ENCODE results near the gene CYS1. TPM values are rescaled to one million over a fixed set of nuclear protein-coding genes. Genes with fewer than 3 reads are reported as not detected.

Gene CYS1
- total and polyA plus RNA-seq, 2 donors (not counting 3 experiments of a cell fraction or from before 2014, with no cell fraction given): not detected

DNA sequence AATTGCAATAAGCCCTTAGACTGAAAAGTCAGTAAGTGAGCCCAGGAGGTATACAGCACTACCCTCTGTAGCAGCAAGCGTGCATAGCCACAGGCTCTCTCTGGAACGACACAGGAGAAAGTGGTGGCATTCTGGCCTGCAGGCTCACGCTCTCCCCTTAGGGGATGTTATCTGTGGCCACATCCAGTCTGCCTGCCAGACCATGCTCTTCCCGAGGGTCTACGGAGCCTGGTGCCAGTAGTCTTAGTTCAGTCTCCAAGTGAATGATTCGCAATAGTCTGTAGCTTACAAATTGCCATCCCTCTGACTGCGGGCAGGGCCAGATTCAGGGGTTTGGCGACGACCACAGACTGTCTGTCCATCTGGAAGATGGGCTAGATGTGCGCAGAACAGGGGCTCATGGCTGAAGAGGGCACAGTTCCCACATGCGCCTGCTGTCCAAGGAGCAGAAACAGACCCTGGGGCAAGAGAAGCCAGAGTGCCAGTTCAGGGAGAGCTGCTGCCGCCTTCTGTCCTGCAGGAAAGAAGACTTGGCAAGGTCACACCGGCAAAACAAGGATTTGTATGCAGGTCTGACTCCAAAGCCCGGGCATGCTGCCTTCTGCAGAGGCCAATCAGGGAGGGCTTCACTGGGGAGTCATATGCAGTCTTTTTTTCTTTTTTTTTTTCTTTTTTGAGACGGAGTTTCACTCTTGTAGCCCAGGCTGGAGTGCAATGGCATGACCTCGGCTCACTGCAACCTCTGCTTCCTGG, 40.4 kb downstream of the CYS1 start:
- Histone ChIP-seq H3K9me1 (replicated peaks; ENCODE audit: control insufficient read depth, extremely low read depth, insufficient read depth, low read length) (no peaks in the 10 kb centered on the region), H2AFZ (ENCODE audit: low read depth, low read length) (no peak overlapping the region), H3K4me3 (replicated peaks in 1 of 3; ENCODE audit: insufficient read depth in 1 of 3, low read depth in 1 of 3, low read length in 3 of 3) (no peak overlapping the region), H3K36me3 (ENCODE audit: control insufficient read depth in 2 of 2, extremely low read depth in 1 of 2, insufficient read depth in 2 of 2, low read length in 2 of 2) (no peaks in the 10 kb centered on the region), H3K9me3 (replicated peaks; ENCODE audit: control insufficient read depth, insufficient read depth, low read length) (no peaks in the 10 kb centered on the region), H3K27me3 (ENCODE audit: control insufficient read depth in 2 of 2, insufficient read depth in 2 of 2, low read length in 2 of 2) (no peaks in the 10 kb centered on the region), H3K79me2 (ENCODE audit: control insufficient read depth, insufficient read depth, low read length) (no peaks in the 10 kb centered on the region), H4K20me1 (replicated peaks; ENCODE audit: control insufficient read depth, extremely low read depth, insufficient read depth, low read length) (no peaks in the 10 kb centered on the region), H3K27ac (ENCODE audit: insufficient read depth, low read depth, low read length) (no peak overlapping the region), H3K4me2 (ENCODE audit: insufficient read depth, low read length) (no peak overlapping the region), H3K4me1 (ENCODE audit: control insufficient read depth, extremely low read depth, insufficient read depth, low read length) (peaks cover 27% of the 10 kb centered on the region), H3K9ac (replicated peaks; ENCODE audit: extremely low read depth, insufficient read depth, low read length) (no peak overlapping the region)
- no peak for TF ChIP-seq POLR2A (IDR thresholded peaks at IDR 0.05; ENCODE audit: low read depth, low read length)
- TF ChIP-seq, protein P1, sequence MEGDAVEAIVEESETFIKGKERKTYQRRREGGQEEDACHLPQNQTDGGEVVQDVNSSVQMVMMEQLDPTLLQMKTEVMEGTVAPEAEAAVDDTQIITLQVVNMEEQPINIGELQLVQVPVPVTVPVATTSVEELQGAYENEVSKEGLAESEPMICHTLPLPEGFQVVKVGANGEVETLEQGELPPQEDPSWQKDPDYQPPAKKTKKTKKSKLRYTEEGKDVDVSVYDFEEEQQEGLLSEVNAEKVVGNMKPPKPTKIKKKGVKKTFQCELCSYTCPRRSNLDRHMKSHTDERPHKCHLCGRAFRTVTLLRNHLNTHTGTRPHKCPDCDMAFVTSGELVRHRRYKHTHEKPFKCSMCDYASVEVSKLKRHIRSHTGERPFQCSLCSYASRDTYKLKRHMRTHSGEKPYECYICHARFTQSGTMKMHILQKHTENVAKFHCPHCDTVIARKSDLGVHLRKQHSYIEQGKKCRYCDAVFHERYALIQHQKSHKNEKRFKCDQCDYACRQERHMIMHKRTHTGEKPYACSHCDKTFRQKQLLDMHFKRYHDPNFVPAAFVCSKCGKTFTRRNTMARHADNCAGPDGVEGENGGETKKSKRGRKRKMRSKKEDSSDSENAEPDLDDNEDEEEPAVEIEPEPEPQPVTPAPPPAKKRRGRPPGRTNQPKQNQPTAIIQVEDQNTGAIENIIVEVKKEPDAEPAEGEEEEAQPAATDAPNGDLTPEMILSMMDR (IDR thresholded peaks at IDR 0.05; ENCODE audit: extremely low read depth in 1 of 2, insufficient read depth in 1 of 2, low read depth in 1 of 2, low read length in 2 of 2): no peak
- TF ChIP-seq EZH2 (IDR thresholded peaks at IDR 0.05; ENCODE audit: borderline replicate concordance, low read depth, low read length, severe bottlenecking): no peak
- TF ChIP-seq, protein P2, sequence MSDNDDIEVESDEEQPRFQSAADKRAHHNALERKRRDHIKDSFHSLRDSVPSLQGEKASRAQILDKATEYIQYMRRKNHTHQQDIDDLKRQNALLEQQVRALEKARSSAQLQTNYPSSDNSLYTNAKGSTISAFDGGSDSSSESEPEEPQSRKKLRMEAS (IDR thresholded peaks at IDR 0.05; ENCODE audit: insufficient read depth, insufficient read length): no peak
- TF ChIP-seq GATA2 (IDR thresholded peaks at IDR 0.05; ENCODE audit: insufficient read depth, insufficient read length, low read depth, low read length): no peak
- TF ChIP-seq FOS (IDR thresholded peaks at IDR 0.05; ENCODE audit: borderline replicate concordance, insufficient read depth, low read length): no peak
- no peak for TF ChIP-seq POLR2AphosphoS5 (IDR thresholded peaks at IDR 0.05; ENCODE audit: insufficient read depth, low read depth, low read length)
- TF ChIP-seq JUN (IDR thresholded peaks at IDR 0.05; ENCODE audit: borderline replicate concordance, insufficient read depth, insufficient read length, low read depth): no peak
- no peak for TF ChIP-seq MYC (IDR thresholded peaks at IDR 0.05; ENCODE audit: low read depth, low read length)
- FAIRE-seq (no peak), DNase-seq (ENCODE audit: low read depth, low spot score) (no peak)
- ChIA-PET CTCF (interaction anchor here (0.5 to 17.6 kb wide), 4 partner anchors 8 to 226 kb away, joined by 3 to 340 read pairs (median 8); no protein-coding TSS in a partner anchor), POLR2A (no interaction called here)
- dilution Hi-C loops (cut with MboI; ENCODE audit: extremely low pct_ligation_motif_present, low sequenced_read_pairs): loop anchor here (10.0 kb wide), 1 partner anchor 235 kb away; no protein-coding TSS in a partner anchor
- intact Hi-C loops (cut with micrococcal nuclease): loop anchor here (10.0 kb wide), 1 partner anchor 405 kb away; the partner anchor contains the start of gene YWHAQ
- BruUV-seq (replicated peaks): no TSS peak

Measured in endothelial cell of umbilical vein (primary cell).